GM12873 (cell line): ENCODE results near the gene RFESD.

Experiments
- TF ChIP-seq, protein P1 (sequence below): IDR thresholded peaks from 2 replicates; pipeline ENCODE4 v1.5.1; 2012; ENCODE audit warnings: low read depth, mild to moderate bottlenecking, moderate library complexity, low read length, control low read depth; ENCODE audit not compliant: insufficient read depth; ENCODE audit errors: missing control alignments

RFESD gene

GRCh38 chr5:95628933-95629332 lies 17.6 kb upstream of the RFESD start:
- TF ChIP-seq, protein P1, sequence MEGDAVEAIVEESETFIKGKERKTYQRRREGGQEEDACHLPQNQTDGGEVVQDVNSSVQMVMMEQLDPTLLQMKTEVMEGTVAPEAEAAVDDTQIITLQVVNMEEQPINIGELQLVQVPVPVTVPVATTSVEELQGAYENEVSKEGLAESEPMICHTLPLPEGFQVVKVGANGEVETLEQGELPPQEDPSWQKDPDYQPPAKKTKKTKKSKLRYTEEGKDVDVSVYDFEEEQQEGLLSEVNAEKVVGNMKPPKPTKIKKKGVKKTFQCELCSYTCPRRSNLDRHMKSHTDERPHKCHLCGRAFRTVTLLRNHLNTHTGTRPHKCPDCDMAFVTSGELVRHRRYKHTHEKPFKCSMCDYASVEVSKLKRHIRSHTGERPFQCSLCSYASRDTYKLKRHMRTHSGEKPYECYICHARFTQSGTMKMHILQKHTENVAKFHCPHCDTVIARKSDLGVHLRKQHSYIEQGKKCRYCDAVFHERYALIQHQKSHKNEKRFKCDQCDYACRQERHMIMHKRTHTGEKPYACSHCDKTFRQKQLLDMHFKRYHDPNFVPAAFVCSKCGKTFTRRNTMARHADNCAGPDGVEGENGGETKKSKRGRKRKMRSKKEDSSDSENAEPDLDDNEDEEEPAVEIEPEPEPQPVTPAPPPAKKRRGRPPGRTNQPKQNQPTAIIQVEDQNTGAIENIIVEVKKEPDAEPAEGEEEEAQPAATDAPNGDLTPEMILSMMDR = no peak

DNA sequence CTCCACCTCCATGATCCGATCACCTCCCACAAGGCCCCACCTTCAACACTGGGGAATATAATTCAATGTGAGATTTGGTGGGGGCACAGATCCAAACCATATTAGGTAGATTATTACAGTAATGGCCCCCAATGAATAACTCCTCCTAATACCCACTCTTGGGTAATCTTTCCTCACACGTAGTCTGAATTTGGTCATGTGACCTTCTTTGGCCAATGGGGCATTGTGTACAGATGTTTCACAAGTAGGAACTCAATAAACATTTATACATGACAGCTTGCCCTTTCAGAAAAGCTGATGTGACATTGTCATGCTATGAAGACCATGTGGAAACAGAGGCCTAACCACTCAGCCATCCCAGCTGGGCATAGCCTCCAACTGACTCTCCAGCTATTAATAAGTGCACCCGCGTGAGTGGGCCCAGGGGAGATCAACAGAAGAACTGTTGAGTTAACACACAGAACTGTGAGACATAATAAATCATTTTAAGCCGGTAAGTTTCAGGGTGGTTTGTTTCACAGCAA lies 16.1 kb upstream of the RFESD start:
- TF ChIP-seq, protein P1 = no peak

DNA sequence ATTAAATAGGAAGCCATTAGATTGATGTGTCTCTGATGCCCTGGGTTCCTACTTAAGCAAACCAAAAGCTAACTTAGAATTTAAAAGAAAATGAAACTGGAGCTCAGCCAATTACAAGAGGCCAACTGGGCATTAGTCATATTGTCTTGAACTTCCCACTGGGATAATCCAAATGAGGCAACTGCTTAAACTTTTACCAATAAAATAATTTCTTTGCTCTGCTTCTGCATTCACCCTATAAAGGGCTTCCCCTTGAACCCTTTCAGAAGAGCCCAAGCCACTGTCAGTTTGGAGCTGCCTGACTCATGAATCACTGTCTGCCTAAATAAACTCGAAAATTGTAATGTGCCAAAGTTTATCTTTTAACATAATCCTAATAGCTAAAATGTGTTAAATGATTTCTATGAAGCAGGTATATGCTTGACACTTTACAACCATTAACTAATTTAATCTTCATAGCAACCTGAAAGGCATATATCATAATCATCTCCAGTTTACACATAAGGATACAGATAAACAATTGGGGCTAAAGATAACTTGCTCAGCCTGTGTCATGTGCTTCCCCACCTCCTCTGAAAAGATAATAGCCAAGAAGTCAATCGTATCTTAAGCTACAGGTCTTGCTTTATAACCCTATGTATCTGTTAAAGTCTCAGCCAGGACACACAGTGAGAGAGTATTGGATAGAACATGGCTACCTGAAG lies 15.2 kb upstream of the RFESD start:
- TF ChIP-seq, protein P1 = no peak

DNA sequence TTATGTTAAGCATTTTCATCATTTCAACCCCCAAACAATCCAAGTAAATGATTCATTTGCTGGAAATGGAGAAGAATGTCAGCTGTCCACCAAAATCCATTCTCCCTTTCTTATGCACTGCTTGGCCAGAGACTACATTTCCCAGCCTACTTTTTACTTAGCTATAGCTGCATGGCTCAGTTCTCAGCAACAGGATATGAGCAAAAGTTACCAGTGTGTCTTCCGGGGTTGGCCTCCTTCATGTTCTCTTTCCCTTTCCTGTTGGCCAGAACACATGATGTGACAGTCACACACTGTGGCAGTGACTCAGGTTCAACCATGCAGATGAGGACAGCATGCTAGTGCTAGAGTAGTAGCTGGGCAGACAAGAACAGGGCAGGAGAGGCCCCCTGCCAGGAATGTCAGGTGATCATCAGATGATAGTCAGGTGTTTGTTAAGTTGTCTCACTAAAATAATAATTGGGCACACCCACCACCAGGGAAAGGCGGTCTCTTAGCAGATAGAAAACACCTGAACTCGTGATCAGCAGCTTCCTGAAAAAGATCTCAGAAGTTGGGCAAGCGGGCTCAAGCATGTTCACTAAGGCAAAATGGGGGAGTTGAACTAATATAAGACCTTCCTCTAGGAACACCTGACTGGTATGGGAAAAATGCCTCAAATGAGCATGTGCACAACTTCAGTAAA lies 14.4 kb upstream of the RFESD start:
- TF ChIP-seq, protein P1 = no peak

- TF ChIP-seq, protein P1 = no peak
These were observed 12.9 kb upstream of the RFESD start for GRCh38 chr5:95633671-95634070.

GRCh38 chr5:95634081-95634480 lies 12.5 kb upstream of the RFESD start:
- TF ChIP-seq, protein P1 = no peak

DNA sequence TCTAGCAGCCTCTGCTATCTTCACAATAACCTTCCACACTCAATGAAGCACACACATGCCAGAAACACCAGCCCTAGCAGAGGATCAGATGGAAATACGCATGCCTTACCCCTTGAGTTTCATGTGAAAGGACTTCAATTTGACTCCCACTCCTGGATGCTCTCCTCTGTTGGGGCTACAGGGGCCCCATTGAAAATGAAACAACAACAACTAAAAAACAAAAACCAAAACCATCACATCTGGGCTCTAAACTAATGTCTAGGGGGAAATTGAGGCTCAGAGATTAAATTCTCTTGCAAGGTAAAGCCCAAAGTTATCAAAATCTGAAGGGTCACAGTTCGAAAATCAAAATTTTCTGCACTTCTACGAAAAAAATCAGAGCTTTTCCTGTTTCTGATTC lies 7.9 kb upstream of the RFESD start:
- TF ChIP-seq, protein P1 = no peak
